ENCODE results near the gene EXPH5. TPM values are rescaled to one million over a fixed set of nuclear protein-coding genes. Genes with fewer than 3 reads are reported as not detected.

The EXPH5 gene
- total and polyA plus RNA-seq, 2 of the 8 experiments (the other 6 are each of a cell fraction or from before 2014, with no cell fraction given) = 1.1 to 11.5 TPM

DNA sequence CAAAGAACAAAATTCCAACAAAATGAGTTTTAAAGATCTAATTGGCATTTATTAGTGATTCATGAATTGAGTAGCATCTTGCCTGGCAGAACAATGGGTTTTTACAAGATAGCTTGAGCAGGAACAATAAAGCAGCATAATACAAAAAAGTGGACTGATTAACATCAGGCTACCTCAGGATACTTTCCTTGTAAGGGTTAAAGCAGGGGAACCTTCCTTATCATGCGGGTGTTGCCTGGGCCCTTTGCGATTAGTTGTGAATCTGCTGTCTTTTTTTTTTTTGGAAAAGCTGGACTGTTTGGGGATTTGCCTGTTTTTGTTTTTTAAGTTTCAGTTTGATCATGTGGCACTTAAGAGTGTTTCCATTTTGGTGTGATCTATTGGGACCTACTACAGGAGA is 37.5 kb downstream of the EXPH5 start:
- DNase-seq (ENCODE audit: low read depth in 1 of 2, low spot score in 2 of 2) = no peak
- Histone ChIP-seq H3K4me3 (ENCODE audit: extremely low read depth in 1 of 4, insufficient read depth in 2 of 4, low read depth in 3 of 4, low read length in 4 of 4) (no peak overlapping the region), H2BK12ac (ENCODE audit: low read depth, low read length) (no peak overlapping the region), H3K79me1 (ENCODE audit: low read depth, low read length) (no peaks in the 10 kb centered on the region), H2BK20ac (ENCODE audit: low read length) (no peak overlapping the region), H2BK120ac (replicated peaks; ENCODE audit: low read depth, low read length) (no peak overlapping the region), H2BK15ac (ENCODE audit: low read length) (no peak overlapping the region), H3K23ac (ENCODE audit: insufficient read length) (no peak overlapping the region), H4K91ac (replicated peaks; ENCODE audit: insufficient read length, low read length) (no peak overlapping the region), H3K56ac (replicated peaks; ENCODE audit: insufficient read length, low read depth, low read length) (no peak overlapping the region), H3K18ac (ENCODE audit: extremely low read depth, low read length) (no peak overlapping the region), H3K9me3 (ENCODE audit: insufficient read depth in 2 of 2, low read depth in 1 of 2, low read length in 1 of 2) (no peaks in the 10 kb centered on the region), H3K27ac (ENCODE audit: low read depth, low read length) (no peak overlapping the region), H3K14ac (ENCODE audit: insufficient read length) (no peak overlapping the region), H3K9ac (replicated peaks in 1 of 4; ENCODE audit: extremely low read depth in 1 of 4, low read depth in 3 of 4, low read length in 3 of 4) (no peak overlapping the region), H3K27me3 (replicated peaks in 1 of 4; ENCODE audit: control insufficient read depth in 3 of 4, extremely low read depth in 1 of 4, insufficient read depth in 3 of 4, low read length in 3 of 4) (no peaks in the 10 kb centered on the region), H3K4ac (replicated peaks; ENCODE audit: insufficient read length, low read depth, low read length) (no peak overlapping the region), H3K4me1 (replicated peaks in 1 of 4; ENCODE audit: control insufficient read depth in 3 of 4, insufficient read depth in 4 of 4, low read length in 3 of 4) (peaks cover 0 to 6% (median 2%) of the 10 kb centered on the region in 4 experiments; a peak in 3 of 7 replicates), H2AFZ (ENCODE audit: low read length) (no peak overlapping the region), H3K23me2 (ENCODE audit: low read depth, low read length) (no peaks in the 10 kb centered on the region), H3K4me2 (ENCODE audit: insufficient read depth in 1 of 2, low read depth in 2 of 2, low read length in 2 of 2) (no peak overlapping the region), H4K20me1 (replicated peaks in 1 of 2; ENCODE audit: control insufficient read depth in 1 of 2, insufficient read depth in 2 of 2, low read length in 2 of 2) (no peaks in the 10 kb centered on the region), H3K79me2 (ENCODE audit: control insufficient read depth in 1 of 2, insufficient read depth in 2 of 2, low read length in 2 of 2) (no peaks in the 10 kb centered on the region), H4K5ac (ENCODE audit: insufficient read length, low read depth, low read length) (no peak overlapping the region), H4K8ac (ENCODE audit: extremely low read depth, insufficient read depth, low read length) (no peak overlapping the region), H2BK5ac (ENCODE audit: low read depth, low read length) (no peak overlapping the region), H2AK5ac (ENCODE audit: low read depth, low read length) (no peak overlapping the region), H3K36me3 (ENCODE audit: control insufficient read depth in 2 of 4, insufficient read depth in 4 of 4, low read length in 3 of 4) (no peaks in the 10 kb centered on the region)
- 81% methylated on average over 2 of the region's 2 CpGs; no CpG with 5 or more reads in 1 of the 2 experiments for WGBS, 2 experiments (ENCODE audit: extremely low coverage in 1 of 2, insufficient coverage in 1 of 2, insufficient read length in 1 of 2, insufficient replicate concordance in 2 of 2, low coverage in 1 of 2, low lambda C conversion rate in 2 of 2, missing lambda C conversion rate in 1 of 2)
- ChIA-PET CTCF (ENCODE audit: partially characterized antibody) (interaction anchor here (0.7 to 1.5 kb wide), 2 partner anchors 11 to 1113 kb away, joined by 4 to 6 read pairs; no protein-coding TSS in a partner anchor), POLR2A (ENCODE audit: partially characterized antibody) (interaction anchor here (0.7 to 1.1 kb wide), 2 partner anchors 10 to 422 kb away, joined by 3 read pairs; no protein-coding TSS in a partner anchor)
- FAIRE-seq = no peak
- TF ChIP-seq KDM5A (IDR thresholded peaks at IDR 0.05; ENCODE audit: low read length) = no peak
- no peak for TF ChIP-seq GTF2F1 (IDR thresholded peaks at IDR 0.05; ENCODE audit: borderline replicate concordance, low read depth, low read length)
- no peak for TF ChIP-seq SUZ12 (IDR thresholded peaks at IDR 0.05; ENCODE audit: low read length)
- no peak for TF ChIP-seq CBX5 (IDR thresholded peaks at IDR 0.05; ENCODE audit: low read depth, low read length)
- TF ChIP-seq RNF2 (IDR thresholded peaks at IDR 0.05; ENCODE audit: borderline replicate concordance, low read depth, low read length, missing control alignments, poor library complexity, severe bottlenecking) = no peak
- no peak for TF ChIP-seq RXRA (IDR thresholded peaks at IDR 0.05; ENCODE audit: insufficient read depth, low read depth, low read length)
- TF ChIP-seq SAP30 (IDR thresholded peaks at IDR 0.05; ENCODE audit: insufficient read depth, insufficient replicate concordance, low read length) = no peak
- TF ChIP-seq JUND (IDR thresholded peaks at IDR 0.05; ENCODE audit: low read length) = no peak
- TF ChIP-seq, protein P1, sequence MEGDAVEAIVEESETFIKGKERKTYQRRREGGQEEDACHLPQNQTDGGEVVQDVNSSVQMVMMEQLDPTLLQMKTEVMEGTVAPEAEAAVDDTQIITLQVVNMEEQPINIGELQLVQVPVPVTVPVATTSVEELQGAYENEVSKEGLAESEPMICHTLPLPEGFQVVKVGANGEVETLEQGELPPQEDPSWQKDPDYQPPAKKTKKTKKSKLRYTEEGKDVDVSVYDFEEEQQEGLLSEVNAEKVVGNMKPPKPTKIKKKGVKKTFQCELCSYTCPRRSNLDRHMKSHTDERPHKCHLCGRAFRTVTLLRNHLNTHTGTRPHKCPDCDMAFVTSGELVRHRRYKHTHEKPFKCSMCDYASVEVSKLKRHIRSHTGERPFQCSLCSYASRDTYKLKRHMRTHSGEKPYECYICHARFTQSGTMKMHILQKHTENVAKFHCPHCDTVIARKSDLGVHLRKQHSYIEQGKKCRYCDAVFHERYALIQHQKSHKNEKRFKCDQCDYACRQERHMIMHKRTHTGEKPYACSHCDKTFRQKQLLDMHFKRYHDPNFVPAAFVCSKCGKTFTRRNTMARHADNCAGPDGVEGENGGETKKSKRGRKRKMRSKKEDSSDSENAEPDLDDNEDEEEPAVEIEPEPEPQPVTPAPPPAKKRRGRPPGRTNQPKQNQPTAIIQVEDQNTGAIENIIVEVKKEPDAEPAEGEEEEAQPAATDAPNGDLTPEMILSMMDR (IDR thresholded peaks at IDR 0.05; ENCODE audit: control extremely low read depth in 1 of 3, insufficient read depth in 1 of 3, low read depth in 1 of 3, low read length in 3 of 3) = no peak
- TF ChIP-seq TAF7 (optimal IDR thresholded peaks at IDR 0.05; ENCODE audit: borderline replicate concordance, low read depth, low read length) = no peak
- TF ChIP-seq BACH1 (IDR thresholded peaks at IDR 0.05; ENCODE audit: low read length) = no peak
